SKM-1 (cell line): ENCODE measurements around the gene RPLP2.

ENCODE experiments used
- DNase-seq: peaks from one replicate; lab custom pipeline; 2025; ENCODE audit not compliant: unreplicated experiment; lab: John Stamatoyannopoulos, UW

RPLP2 gene

GRCh38 chr11:809287-810039 is at the start of gene RPLP2:
Gene RPLP2 (plus strand): TSS chr11:809967. CDS start chr11:810235, 268 bp downstream.
- DNase-seq, result peak; percentile 86

GRCh38 chr11:760236-760635 is 49.5 kb upstream of the RPLP2 start:
- no peak for DNase-seq

GRCh38 chr11:761526-762108 is 48.1 kb upstream of the RPLP2 start:
- no peak for DNase-seq

GRCh38 chr11:762421-763072 is 47.2 kb upstream of the RPLP2 start:
- DNase-seq, result peak; percentile 28

DNA sequence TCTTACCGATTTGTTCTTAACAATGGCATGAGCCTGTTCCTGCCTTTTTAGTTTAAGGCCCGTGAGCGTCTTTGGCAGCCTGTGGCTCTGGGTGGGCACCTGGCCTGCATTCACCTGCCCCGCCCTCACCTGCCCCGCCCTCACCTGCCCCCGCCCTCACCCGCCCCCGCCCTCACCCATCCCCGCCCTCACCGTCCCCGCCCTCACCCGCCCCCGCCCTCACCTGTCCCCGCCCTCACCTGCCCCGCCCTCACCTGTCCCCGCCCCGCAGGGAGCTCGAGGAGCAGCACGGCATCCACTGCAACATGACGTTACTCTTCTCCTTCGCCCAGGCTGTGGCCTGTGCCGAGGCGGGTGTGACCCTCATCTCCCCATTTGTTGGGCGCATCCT is 46.7 kb upstream of the RPLP2 start:
- no peak for DNase-seq

GRCh38 chr11:763549-764321 is 46.0 kb upstream of the RPLP2 start:
- DNase-seq, result no peak

DNA sequence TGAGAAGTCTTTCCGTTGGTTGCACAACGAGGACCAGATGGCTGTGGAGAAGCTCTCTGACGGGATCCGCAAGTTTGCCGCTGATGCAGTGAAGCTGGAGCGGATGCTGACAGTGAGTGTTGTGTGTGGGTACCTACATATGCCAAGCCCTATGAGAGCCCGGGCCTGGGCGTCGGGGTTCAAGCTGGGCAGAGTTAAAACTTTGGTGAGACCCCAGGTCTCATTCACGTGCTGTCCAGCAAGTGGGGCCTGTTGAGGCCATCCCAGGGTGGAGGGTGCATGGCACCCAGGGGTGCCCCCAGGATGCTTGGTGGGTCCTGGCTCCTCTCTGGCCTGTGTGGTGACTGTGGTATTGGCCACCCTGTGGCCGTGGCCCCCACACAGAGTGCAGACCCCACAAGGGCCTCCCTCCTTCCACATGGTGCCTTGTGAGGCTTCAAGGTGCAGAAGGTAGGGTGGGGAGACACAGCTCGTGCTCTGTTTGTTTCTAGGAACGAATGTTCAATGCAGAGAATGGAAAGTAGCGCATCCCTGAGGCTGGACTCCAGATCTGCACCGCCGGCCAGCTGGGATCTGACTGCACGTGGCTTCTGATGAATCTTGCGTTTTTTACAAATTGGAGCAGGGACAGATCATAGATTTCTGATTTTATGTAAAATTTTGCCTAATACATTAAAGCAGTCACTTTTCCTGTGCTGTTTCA is 45.3 kb upstream of the RPLP2 start:
- DNase-seq, result no peak

- peak; percentile 19 for DNase-seq
Observed at GRCh38 chr11:765025-765801, 44.6 kb upstream of the RPLP2 start.

DNA sequence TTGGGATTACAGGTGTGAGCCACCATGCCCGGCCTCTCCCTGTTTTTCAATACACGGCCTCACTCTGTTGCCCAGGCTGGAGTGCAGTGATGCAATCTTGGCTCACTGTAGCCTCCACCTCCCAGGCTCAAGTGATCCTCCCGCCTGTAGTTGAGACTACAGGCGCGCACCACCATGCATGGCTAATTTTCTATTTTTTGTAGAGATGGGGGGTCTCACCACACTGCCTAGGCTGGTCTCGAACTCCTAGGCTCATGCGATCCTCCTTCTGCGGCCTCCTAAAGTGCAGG is 44.0 kb upstream of the RPLP2 start:
- DNase-seq, result no peak

DNA sequence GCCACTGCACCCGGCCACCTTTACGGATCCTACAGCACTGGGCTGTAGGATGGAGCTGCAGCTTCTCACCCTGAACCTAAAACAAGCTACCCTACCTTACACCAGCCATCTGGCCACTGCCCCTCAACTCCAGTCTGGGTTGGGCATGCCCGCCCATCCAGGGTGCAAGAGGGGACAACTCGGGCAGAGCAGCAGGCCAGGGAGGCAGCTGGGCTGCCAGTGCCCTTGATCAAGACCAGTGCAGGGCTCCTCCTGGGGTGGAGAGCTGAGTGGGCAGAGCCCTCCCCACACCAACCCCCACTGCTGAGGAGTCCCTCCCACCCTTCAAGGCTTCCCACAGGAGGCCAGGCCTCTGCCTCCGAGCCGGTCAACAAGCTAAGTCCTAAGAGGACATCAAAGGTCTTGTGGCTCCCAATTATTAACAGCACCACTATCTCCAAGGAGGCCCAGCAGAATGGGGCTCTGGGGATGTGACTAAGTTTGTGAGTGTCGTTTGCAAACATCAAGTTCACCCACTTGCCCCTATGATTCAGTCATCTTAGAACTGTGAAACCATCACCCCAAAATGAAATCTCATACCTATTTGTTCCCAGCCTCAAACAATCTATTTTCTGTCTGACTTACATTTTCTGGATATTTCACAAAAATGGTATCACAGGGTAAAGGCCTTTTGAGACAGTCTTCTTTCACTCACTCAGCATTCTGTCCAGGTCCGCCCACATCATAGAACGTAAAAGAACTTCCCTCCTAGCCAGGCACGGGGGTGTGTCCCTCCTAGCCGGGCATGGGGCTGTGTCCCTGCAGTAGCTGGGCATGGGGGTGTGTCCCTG is 43.4 kb upstream of the RPLP2 start:
- no peak for DNase-seq

DNA sequence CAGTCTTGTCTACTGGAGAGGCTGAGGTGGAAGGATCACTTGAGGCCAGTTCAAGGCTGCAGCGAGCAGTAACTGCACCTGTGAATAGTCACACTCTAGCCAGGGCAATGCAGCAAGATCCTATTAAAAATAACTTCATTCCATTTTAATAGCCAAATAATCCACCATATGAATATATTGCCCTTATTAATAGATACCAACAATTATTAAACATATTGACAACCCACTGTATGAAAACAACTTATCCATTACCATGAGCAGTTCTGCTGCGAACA is 42.9 kb upstream of the RPLP2 start:
- DNase-seq, result no peak

- no peak for DNase-seq
Observed at GRCh38 chr11:767238-767637, 42.5 kb upstream of the RPLP2 start.

GRCh38 chr11:769887-770641 is 39.7 kb upstream of the RPLP2 start:
- DNase-seq, result no peak

- DNase-seq, result no peak
Observed at GRCh38 chr11:770642-771616, 38.8 kb upstream of the RPLP2 start.

GRCh38 chr11:771617-772204 is 38.1 kb upstream of the RPLP2 start:
- DNase-seq, result no peak

DNA sequence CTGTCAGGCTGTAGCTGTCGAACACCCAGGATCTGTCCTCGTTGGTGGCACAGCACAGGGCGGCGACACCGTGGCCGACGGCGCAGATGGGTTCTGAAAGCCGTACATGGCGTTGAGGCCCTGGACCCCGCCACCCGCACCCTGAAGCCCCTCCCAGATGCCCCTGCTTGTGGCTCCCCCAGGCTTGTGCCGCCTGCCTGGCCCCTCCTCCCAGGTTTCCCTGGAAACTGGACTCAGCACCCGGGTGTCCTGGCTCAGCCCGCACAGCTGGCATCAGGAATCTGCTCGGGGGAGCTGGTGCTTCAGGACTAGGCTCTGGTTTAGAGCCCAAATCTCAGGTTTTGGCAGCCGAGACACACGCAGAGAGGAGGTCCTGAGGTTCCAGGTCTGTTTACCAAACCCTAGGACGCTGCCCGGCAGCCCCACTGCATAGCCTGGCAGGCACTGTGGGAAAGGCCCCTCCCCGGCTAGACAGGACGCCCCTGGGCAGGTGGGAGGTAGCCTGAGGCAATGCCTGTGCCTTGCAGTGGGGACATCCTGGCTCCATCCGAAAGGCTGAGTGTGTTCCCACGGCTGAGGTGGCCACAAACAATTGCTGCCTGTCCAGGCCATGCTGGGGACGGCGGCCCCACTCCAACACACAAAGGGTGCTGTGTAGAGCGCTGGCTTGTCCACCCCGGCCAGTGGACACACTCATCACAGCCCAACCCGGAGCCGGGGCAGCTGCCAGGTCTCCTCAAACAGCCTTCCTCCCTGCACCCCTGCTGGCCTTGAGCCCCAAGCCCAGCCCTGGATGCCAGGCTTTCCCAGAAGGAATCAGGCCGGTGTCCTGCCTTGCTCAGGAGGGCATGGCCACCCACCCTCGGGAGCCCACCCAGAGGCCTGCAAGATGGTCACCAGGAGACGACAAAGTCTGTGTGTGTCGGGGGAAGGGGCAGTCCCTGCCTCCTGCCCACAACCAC is 37.1 kb upstream of the RPLP2 start:
- no peak for DNase-seq
